HEK293 (cell line): Measurements from ENCODE around the gene METTL1.

Experiments used
- CTCF ChIA-PET: fragments of 350-600 bp; formaldehyde crosslinking; extraction: SDS; loops from one replicate; lab custom pipeline; 2021; ENCODE audit warnings: antibody characterized with exemption; lab: Yijun Ruan, JAX
- POLR2A ChIA-PET: fragments of 300-600 bp; formaldehyde crosslinking; extraction: SDS; loops from one replicate; lab custom pipeline; 2020; ENCODE audit warnings: antibody characterized with exemption, inconsistent platforms; lab: Yijun Ruan, JAX
- H3K27ac ChIP-seq: fragments of 200-500 bp; sonication (Bioruptor generic); 2 replicates; pipeline ENCODE4 v1.5.1; 2014; ENCODE audit warnings: low read depth, low read length, control low read depth, inconsistent platforms; ENCODE audit errors: extremely low read depth
- H3K36me3 ChIP-seq, 2 experiments: fragments of 200-500 bp in 1 of 2; sonication (Bioruptor generic) in 1 of 2; 1 replicate in 1 of 2; 2 replicates in 1 of 2; pipeline ENCODE4 v1.5.1; 2014 to 2017; ENCODE audit warnings: inconsistent platforms in 2 of 2, low read length in 2 of 2; ENCODE audit not compliant: control insufficient read depth in 2 of 2, insufficient read depth in 1 of 2
- H3K4me1 ChIP-seq: fragments of 200-500 bp; sonication (Bioruptor generic); 2 replicates; pipeline ENCODE4 v1.5.1; 2014; ENCODE audit warnings: mild to moderate bottlenecking, low read length, inconsistent platforms; ENCODE audit not compliant: control insufficient read depth, insufficient read depth
- H3K4me3 ChIP-seq: 2 replicates; pipeline ENCODE4 v1.5.1; 2011; ENCODE audit warnings: low read depth, mild to moderate bottlenecking, control low read depth, low read length, moderate library complexity
- H3K9me3 ChIP-seq: fragments of 200-500 bp; sonication (Bioruptor generic); 2 replicates; pipeline ENCODE4 v1.5.1; 2014; ENCODE audit warnings: low read depth, low read length, inconsistent platforms; ENCODE audit not compliant: control insufficient read depth, insufficient read depth
- GFI1B ChIP-seq: fragments of 450-650 bp; formaldehyde crosslinking; IDR thresholded peaks from 2 replicates; pipeline ENCODE4 v1.5.1; 2016; ENCODE audit warnings: missing biosample characterization, missing genetic modification characterization
- KLF1 ChIP-seq: fragments of 450-650 bp; formaldehyde crosslinking; IDR thresholded peaks from 2 replicates; pipeline ENCODE4 v1.5.1; 2016; ENCODE audit warnings: missing biosample characterization, missing genetic modification characterization
- KLF7 ChIP-seq: fragments of 450-650 bp; formaldehyde crosslinking; IDR thresholded peaks from 2 replicates; pipeline ENCODE4 v1.5.1; 2016; ENCODE audit warnings: missing biosample characterization, missing genetic modification characterization, borderline replicate concordance
- SCRT2 ChIP-seq: fragments of 450-650 bp; formaldehyde crosslinking; IDR thresholded peaks from 2 replicates; pipeline ENCODE4 v1.5.1; 2016; ENCODE audit warnings: missing biosample characterization, missing genetic modification characterization
- SETDB1 ChIP-seq: IDR thresholded peaks from one replicate; pipeline ENCODE4 v1.6.1; 2017; ENCODE audit warnings: mild to moderate bottlenecking, low read length, moderate library complexity, mixed read lengths; ENCODE audit not compliant: insufficient read length
- ZFP69B ChIP-seq: fragments of 450-650 bp; formaldehyde crosslinking; IDR thresholded peaks from 2 replicates; pipeline ENCODE4 v1.5.1; 2016; ENCODE audit warnings: missing biosample characterization, missing genetic modification characterization
- ZNF133 ChIP-seq: fragments of 450-650 bp; formaldehyde crosslinking; IDR thresholded peaks from 2 replicates; pipeline ENCODE4 v1.5.1; 2016; ENCODE audit warnings: missing biosample characterization, missing genetic modification characterization
- ZNF140 ChIP-seq: fragments of 450-650 bp; formaldehyde crosslinking; IDR thresholded peaks from 2 replicates; pipeline ENCODE4 v1.5.1; 2016; ENCODE audit warnings: missing biosample characterization, missing genetic modification characterization
- ZNF175 ChIP-seq: fragments of 450-650 bp; formaldehyde crosslinking; IDR thresholded peaks from 2 replicates; pipeline ENCODE4 v1.5.1; 2016; ENCODE audit warnings: missing biosample characterization, missing genetic modification characterization
- ZNF426 ChIP-seq: fragments of 450-650 bp; formaldehyde crosslinking; IDR thresholded peaks from 2 replicates; pipeline ENCODE4 v1.5.1; 2017; ENCODE audit warnings: missing biosample characterization, missing genetic modification characterization, mild to moderate bottlenecking, inconsistent platforms, moderate library complexity
- ZNF473 ChIP-seq: fragments of 450-650 bp; formaldehyde crosslinking; IDR thresholded peaks from 2 replicates; pipeline ENCODE4 v1.5.1; 2017; ENCODE audit warnings: missing biosample characterization, missing genetic modification characterization
- ZNF514 ChIP-seq: fragments of 450-650 bp; formaldehyde crosslinking; IDR thresholded peaks from 2 replicates; pipeline ENCODE4 v1.5.1; 2016; ENCODE audit warnings: missing biosample characterization, missing genetic modification characterization
- ZNF580 ChIP-seq: fragments of 450-650 bp; formaldehyde crosslinking; IDR thresholded peaks from 2 replicates; pipeline ENCODE4 v1.5.1; 2016; ENCODE audit warnings: missing biosample characterization, missing genetic modification characterization
- ZNF600 ChIP-seq: fragments of 450-650 bp; formaldehyde crosslinking; IDR thresholded peaks from 2 replicates; pipeline ENCODE4 v1.5.1; 2016; ENCODE audit warnings: missing biosample characterization, missing genetic modification characterization
- ZNF654 ChIP-seq: fragments of 450-650 bp; formaldehyde crosslinking; IDR thresholded peaks from 2 replicates; pipeline ENCODE4 v1.5.1; 2016; ENCODE audit warnings: low read depth, missing biosample characterization, missing genetic modification characterization
- ZNF707 ChIP-seq: fragments of 450-650 bp; formaldehyde crosslinking; IDR thresholded peaks from 2 replicates; pipeline ENCODE4 v1.5.1; 2016; ENCODE audit warnings: missing biosample characterization, missing genetic modification characterization
- ZNF785 ChIP-seq: fragments of 450-650 bp; formaldehyde crosslinking; IDR thresholded peaks from 2 replicates; pipeline ENCODE4 v1.5.1; 2016; ENCODE audit warnings: missing biosample characterization, missing genetic modification characterization
- ZNF830 ChIP-seq: fragments of 450-650 bp; IDR thresholded peaks from 2 replicates; pipeline ENCODE4 v1.5.0; 2018; ENCODE audit warnings: missing biosample characterization, missing genetic modification characterization, low read depth, mild to moderate bottlenecking, moderate library complexity
- ZSCAN18 ChIP-seq: fragments of 450-650 bp; formaldehyde crosslinking; IDR thresholded peaks from 2 replicates; pipeline ENCODE4 v1.5.1; 2016; ENCODE audit warnings: missing biosample characterization, missing genetic modification characterization

METTL1 gene

GRCh38 chr12:57770734-57771133 lies 1.2 kb downstream of the METTL1 start:
- Histone ChIP-seq H3K9me3 (no peaks in the 10 kb centered on the region), H3K4me1 (peaks cover 21% of the 10 kb centered on the region), H3K27ac (no peak overlapping the region), H3K4me3 (no peak overlapping the region), H3K36me3 (peaks cover 5 to 37% of the 10 kb centered on the region in 2 experiments; a peak in 2 of 3 replicates)
- no peak for TF ChIP-seq ZNF426 (tag by site-specific recombination)
- no peak for TF ChIP-seq ZFP69B
- no peak for TF ChIP-seq ZNF473
- TF ChIP-seq ZNF514 (tag by site-specific recombination) = no peak
- no peak for TF ChIP-seq ZNF140 (tag by site-specific recombination)
- TF ChIP-seq GFI1B (tag by site-specific recombination) = no peak
- no peak for TF ChIP-seq ZNF654
- no peak for TF ChIP-seq ZNF830 (tag by site-specific recombination)
- TF ChIP-seq ZNF133 (tag by site-specific recombination) = no peak
- no peak for TF ChIP-seq ZSCAN18 (tag by site-specific recombination)
- POLR2A ChIA-PET = no interaction called here
- CTCF ChIA-PET = interaction anchor here (0.6 to 2.1 kb wide), 3 partner anchors 11 to 134 kb away, joined by 3 to 6 read pairs (median 3); no protein-coding TSS in a partner anchor

DNA sequence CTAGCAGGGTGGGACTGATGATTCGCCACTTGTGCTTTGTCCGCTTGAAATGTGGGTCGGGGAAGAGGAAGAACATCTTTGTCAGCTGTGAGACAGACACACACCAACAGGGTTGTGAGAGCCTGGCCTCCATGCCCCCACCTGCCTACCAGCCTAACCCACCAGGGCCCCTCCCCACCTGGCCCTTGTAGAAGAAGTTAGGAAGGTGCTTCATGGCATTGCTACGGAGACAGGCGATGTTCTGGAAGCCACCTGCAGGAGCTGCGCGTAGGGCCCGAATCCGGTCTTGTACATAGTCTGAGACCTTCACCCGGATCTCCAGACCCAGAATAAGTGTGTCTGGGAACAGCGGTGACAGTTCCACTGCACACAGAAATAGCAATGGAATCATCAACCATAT lies 2.3 kb downstream of the METTL1 start:
- Histone ChIP-seq H3K9me3 (no peaks in the 10 kb centered on the region), H3K36me3 (peaks cover 5 to 32% of the 10 kb centered on the region in 2 experiments; a peak in 2 of 3 replicates), H3K27ac (no peak overlapping the region), H3K4me3 (no peak overlapping the region), H3K4me1 (peaks cover 21% of the 10 kb centered on the region)
- CTCF ChIA-PET = interaction anchor here (0.6 to 2.1 kb wide), 2 partner anchors 10 to 103 kb away, joined by 4 to 6 read pairs; no protein-coding TSS in a partner anchor
- TF ChIP-seq ZNF600 (tag by site-specific recombination) = peak; percentile 46
- no peak for TF ChIP-seq ZNF580 (tag by site-specific recombination)
- TF ChIP-seq ZNF785 (tag by site-specific recombination) = no peak
- no peak for TF ChIP-seq KLF1
- POLR2A ChIA-PET = no interaction called here

DNA sequence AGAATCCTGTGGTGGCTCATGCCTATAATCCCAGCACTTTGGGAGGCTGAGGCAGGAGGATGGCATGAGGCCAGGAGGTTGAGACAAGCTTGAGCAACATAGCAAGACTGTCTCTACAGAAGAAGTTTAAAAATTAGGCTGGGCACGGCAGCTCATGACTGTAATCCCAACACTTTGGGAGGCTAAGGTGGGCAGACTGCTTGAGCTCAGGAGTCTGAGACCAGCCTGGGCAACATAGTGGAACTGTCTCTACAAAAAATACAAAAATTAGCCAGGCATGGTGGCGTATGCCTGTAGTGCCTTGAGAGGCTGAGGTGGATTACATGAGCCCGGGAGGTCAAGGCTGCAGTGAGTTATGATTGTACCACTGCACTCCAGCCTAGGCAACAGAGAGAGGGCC lies 4.0 kb downstream of the METTL1 start:
- Histone ChIP-seq H3K27ac (no peak overlapping the region), H3K4me1 (peaks cover 18% of the 10 kb centered on the region), H3K9me3 (no peaks in the 10 kb centered on the region), H3K4me3 (no peak overlapping the region), H3K36me3 (peaks cover 0 to 30% of the 10 kb centered on the region in 2 experiments; a peak in 2 of 3 replicates)
- ChIA-PET POLR2A (interaction anchor here (2.5 kb wide), 1 partner anchor 11 kb away, joined by 8 read pairs; no protein-coding TSS in a partner anchor), CTCF (interaction anchor here (0.5 to 3.8 kb wide), 5 partner anchors 9 to 235 kb away, joined by 3 to 26 read pairs (median 4); partner anchors contain the start of gene MARCHF9)
- TF ChIP-seq KLF7 = no peak
- no peak for TF ChIP-seq ZNF707 (tag by site-specific recombination)
- no peak for TF ChIP-seq ZNF175 (tag by site-specific recombination)
- TF ChIP-seq SETDB1 = no peak
- TF ChIP-seq SCRT2 (tag by site-specific recombination) = no peak
